GM10266 (cell line): ENCODE measurements around the gene MID2.

Source experiments
- DNase-seq: peaks from one replicate; pipeline ENCODE4 v3.0.0; 2012; ENCODE audit errors: extremely low spot score
- CTCF ChIP-seq: IDR thresholded peaks from 2 replicates; pipeline ENCODE4 v1.5.1; 2012; ENCODE audit warnings: mild to moderate bottlenecking, low read depth; ENCODE audit not compliant: control insufficient read depth, insufficient read depth; ENCODE audit errors: missing control alignments

The MID2 gene

GRCh38 chrX:107827852-107828251, 2.2 kb downstream of the MID2 start:
- DNase-seq: no peak
- TF ChIP-seq CTCF: no peak

GRCh38 chrX:107829878-107830277, 4.2 kb downstream of the MID2 start:
- DNase-seq: no peak
- no peak for TF ChIP-seq CTCF

- no peak for DNase-seq
- no peak for TF ChIP-seq CTCF
These were observed 5.5 kb downstream of the MID2 start for GRCh38 chrX:107831071-107831730.

- TF ChIP-seq CTCF: no peak
- no peak for DNase-seq
These were observed 8.9 kb downstream of the MID2 start for GRCh38 chrX:107834275-107835201.

GRCh38 chrX:107836958-107837357, 11.3 kb downstream of the MID2 start:
- no peak for TF ChIP-seq CTCF
- no peak for DNase-seq

- DNase-seq: no peak
- no peak for TF ChIP-seq CTCF
These were observed 15.3 kb downstream of the MID2 start for GRCh38 chrX:107840971-107841370.

GRCh38 chrX:107842715-107843400, 17.2 kb downstream of the MID2 start:
- no peak for DNase-seq
- no peak for TF ChIP-seq CTCF
